ENCODE results near the gene APBA2. TPM values are rescaled to one million over a fixed set of nuclear protein-coding genes. Genes with fewer than 3 reads are reported as not detected.
"Not testable (repeated sequence)": the region's sequence is repeated elsewhere in the genome, so short reads cannot be mapped to it uniquely, and the experiment has no call there.

APBA2 gene
- total and polyA plus RNA-seq, 7 donors: 0.06 to 0.36 (median 0.08) TPM; not detected in 2

GRCh38 chr15:28887339-28888174 is 1.8 kb downstream of the APBA2 start:
- Histone ChIP-seq H3K4me3 (no peak overlapping the region), H3K4me1 (no peaks in the 10 kb centered on the region), H3K36me3 (ENCODE audit: insufficient read depth in 1 of 2, low read depth in 1 of 2) (no peaks in the 10 kb centered on the region), H3K9me3 (no peaks in the 10 kb centered on the region), H3K27ac (no peak overlapping the region), H3K27me3 (ENCODE audit: insufficient read depth in 3 of 3, low read length in 2 of 3) (peaks cover 3 to 31% (median 14%) of the 10 kb centered on the region in 3 donors)
- intact Hi-C loops (cut with DNase I): no loop called here
- DNase-seq: no peak
- ATAC-seq: no peak
- whole genome bisulfite sequencing, 3 donors: 75 to 76% (median 75%) methylated on average over 16 to 17 of the region's 17 CpGs
- no peak for TF ChIP-seq CTCF (IDR thresholded peaks at IDR 0.05)

DNA sequence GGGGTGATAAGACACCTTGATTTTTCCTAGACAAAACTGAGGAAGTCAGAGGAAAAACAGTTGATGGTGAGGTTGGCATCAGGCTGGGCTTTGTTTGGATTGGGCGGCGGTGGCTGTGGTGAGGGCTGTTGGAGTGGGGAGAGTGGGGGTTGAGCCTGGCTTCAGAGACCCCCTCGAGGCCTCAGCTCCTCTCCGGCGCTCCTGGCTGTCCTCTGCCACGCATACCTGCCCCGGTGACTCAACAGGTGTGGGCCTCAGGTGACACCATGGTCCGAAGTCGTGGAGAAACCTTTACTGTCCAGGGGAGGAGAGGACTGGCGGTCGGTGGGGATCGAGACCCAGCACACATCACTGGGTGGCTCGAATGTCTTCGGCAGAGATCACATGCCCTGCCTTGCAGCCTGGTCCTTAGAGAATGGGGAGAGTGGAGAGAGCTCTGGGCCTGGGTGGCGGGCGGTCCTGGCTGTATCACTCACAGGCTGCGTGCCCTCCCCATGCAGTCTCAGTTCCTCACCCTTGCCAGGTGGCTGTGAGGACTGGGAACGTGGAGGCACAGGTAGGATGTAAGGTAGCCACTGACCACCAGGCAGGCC is 2.6 kb downstream of the APBA2 start:
- no peaks in the 10 kb centered on the region for H3K36me3 ChIP-seq (ENCODE audit: insufficient read depth in 1 of 2, low read depth in 1 of 2)
- ATAC-seq: no peak
- no peaks in the 10 kb centered on the region for H3K4me1 ChIP-seq
- no peak overlapping the region for H3K4me3 ChIP-seq
- 81 to 84% (median 83%) methylated on average over 16 to 18 of the region's 18 CpGs for WGBS, 3 donors
- peaks cover 3 to 31% (median 14%) of the 10 kb centered on the region in 3 donors for H3K27me3 ChIP-seq (ENCODE audit: insufficient read depth in 3 of 3, low read length in 2 of 3)
- H3K9me3 ChIP-seq: no peaks in the 10 kb centered on the region
- TF ChIP-seq CTCF (IDR thresholded peaks at IDR 0.05): no peak
- no peak for DNase-seq
- intact Hi-C loops (cut with DNase I): no loop called here
- H3K27ac ChIP-seq: no peak overlapping the region

- intact Hi-C loops (cut with DNase I): no loop called here
- Histone ChIP-seq H3K27me3 (ENCODE audit: insufficient read depth in 3 of 3, low read length in 2 of 3) (peaks cover 3 to 31% (median 14%) of the 10 kb centered on the region in 3 donors), H3K9me3 (no peaks in the 10 kb centered on the region), H3K27ac (no peak overlapping the region), H3K4me1 (no peaks in the 10 kb centered on the region), H3K4me3 (no peak overlapping the region), H3K36me3 (ENCODE audit: insufficient read depth in 1 of 2, low read depth in 1 of 2) (no peaks in the 10 kb centered on the region)
- 46 to 59% (median 48%) methylated on average over 8 to 10 of the region's 10 CpGs for WGBS, 3 donors
- DNase-seq: no peak
- no peak for ATAC-seq
- TF ChIP-seq CTCF (IDR thresholded peaks at IDR 0.05): no peak
Observed at GRCh38 chr15:28888900-28889299, 3.1 kb downstream of the APBA2 start.

DNA sequence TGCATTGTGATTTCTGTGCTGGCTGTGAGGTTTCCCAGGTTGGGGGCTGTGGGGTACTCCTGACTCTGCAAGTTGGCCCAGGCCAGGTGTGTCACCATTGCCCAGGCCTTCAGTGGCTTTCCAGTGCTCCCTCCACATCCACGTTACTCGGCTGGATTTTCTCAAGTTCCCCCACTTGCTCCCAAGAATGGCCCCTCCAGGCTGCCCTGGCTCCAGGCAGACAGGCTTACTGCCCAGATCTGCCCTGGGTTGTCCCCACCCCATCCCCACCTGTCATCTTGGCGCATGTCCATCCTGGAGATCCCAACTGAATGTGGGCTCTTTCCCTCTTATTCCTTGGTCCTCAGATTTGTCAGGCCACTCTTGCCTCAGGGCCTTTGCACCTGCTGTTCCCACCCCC is 3.6 kb downstream of the APBA2 start:
- 58 to 69% (median 58%) methylated on average over 3 of the region's 3 CpGs for WGBS, 3 donors
- no peak for DNase-seq
- intact Hi-C loops (cut with DNase I): no loop called here
- Histone ChIP-seq H3K36me3 (ENCODE audit: insufficient read depth in 1 of 2, low read depth in 1 of 2) (no peaks in the 10 kb centered on the region), H3K9me3 (no peaks in the 10 kb centered on the region), H3K4me3 (no peak overlapping the region), H3K27ac (no peak overlapping the region), H3K27me3 (ENCODE audit: insufficient read depth in 3 of 3, low read length in 2 of 3) (peaks cover 3 to 31% (median 14%) of the 10 kb centered on the region in 3 donors), H3K4me1 (no peaks in the 10 kb centered on the region)
- no peak for TF ChIP-seq CTCF (IDR thresholded peaks at IDR 0.05)
- no peak for ATAC-seq

GRCh38 chr15:28889871-28890270 is 4.1 kb downstream of the APBA2 start:
- H3K27me3 ChIP-seq (ENCODE audit: insufficient read depth in 3 of 3, low read length in 2 of 3): peaks cover 3 to 28% (median 14%) of the 10 kb centered on the region in 3 donors
- intact Hi-C loops (cut with DNase I); H3K9me3 ChIP-seq; H3K4me3 ChIP-seq; H3K4me1 ChIP-seq; H3K27ac ChIP-seq; DNase-seq; ATAC-seq; H3K36me3 ChIP-seq (ENCODE audit: insufficient read depth in 1 of 2, low read depth in 1 of 2): not testable (repeated sequence)
- 86 to 89% (median 88%) methylated on average over 6 of the region's 6 CpGs for WGBS, 3 donors

- H3K36me3 ChIP-seq (ENCODE audit: insufficient read depth in 1 of 2, low read depth in 1 of 2); H3K27ac ChIP-seq; intact Hi-C loops (cut with DNase I); DNase-seq; ATAC-seq; H3K4me3 ChIP-seq; H3K9me3 ChIP-seq; H3K4me1 ChIP-seq: not testable (repeated sequence)
- peaks cover 3 to 24% (median 12%) of the 10 kb centered on the region in 3 donors for H3K27me3 ChIP-seq (ENCODE audit: insufficient read depth in 3 of 3, low read length in 2 of 3)
- WGBS, 3 donors: 80 to 97% (median 85%) methylated on average over 4 of the region's 4 CpGs
Observed at GRCh38 chr15:28890291-28890690, 4.5 kb downstream of the APBA2 start.

Data from psoas muscle (tissue), 8 donors.